Measurements from ENCODE around the gene CD274. TPM values are rescaled to one million over a fixed set of nuclear protein-coding genes. Genes with fewer than 3 reads are reported as not detected.

The CD274 gene
- total RNA-seq = 10 to 100 TPM; 12.4 to 12.6 TPM

DNA sequence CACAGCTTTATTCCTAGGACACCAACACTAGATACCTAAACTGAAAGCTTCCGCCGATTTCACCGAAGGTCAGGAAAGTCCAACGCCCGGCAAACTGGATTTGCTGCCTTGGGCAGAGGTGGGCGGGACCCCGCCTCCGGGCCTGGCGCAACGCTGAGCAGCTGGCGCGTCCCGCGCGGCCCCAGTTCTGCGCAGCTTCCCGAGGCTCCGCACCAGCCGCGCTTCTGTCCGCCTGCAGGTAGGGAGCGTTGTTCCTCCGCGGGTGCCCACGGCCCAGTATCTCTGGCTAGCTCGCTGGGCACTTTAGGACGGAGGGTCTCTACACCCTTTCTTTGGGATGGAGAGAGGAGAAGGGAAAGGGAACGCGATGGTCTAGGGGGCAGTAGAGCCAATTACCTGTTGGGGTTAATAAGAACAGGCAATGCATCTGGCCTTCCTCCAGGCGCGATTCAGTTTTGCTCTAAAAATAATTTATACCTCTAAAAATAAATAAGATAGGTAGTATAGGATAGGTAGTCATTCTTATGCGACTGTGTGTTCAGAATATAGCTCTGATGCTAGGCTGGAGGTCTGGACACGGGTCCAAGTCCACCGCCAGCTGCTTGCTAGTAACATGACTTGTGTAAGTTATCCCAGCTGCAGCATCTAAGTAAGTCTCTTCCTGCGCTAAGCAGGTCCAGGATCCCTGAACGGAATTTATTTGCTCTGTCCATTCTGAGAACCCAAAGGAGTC, at the start of gene CD274:
TSS of gene CD274 (plus strand) at position 184 of the 733 bp plus-strand sequence. CDS start 5,572 bp downstream, outside the sequence.
- H3K4me1 Mint-ChIP-seq = peaks cover 75% of the 10 kb centered on the region
- POLR2A ChIA-PET = interaction anchor here (0.8 to 5.5 kb wide), 22 partner anchors 9 to 1923 kb away, joined by 3 to 106 read pairs (median 6); partner anchors contain the start of genes AK3, CDC37L1, ERMP1 and JAK2
- DNase-seq = peak; percentile 86
- H3K27ac Mint-ChIP-seq = peak within 1 kb of the TSS; percentile 84
- no peaks in the 10 kb centered on the region for H3K36me3 Mint-ChIP-seq (ENCODE audit: low read depth)
- peak within 1 kb of the TSS; percentile 95 for H3K4me3 Mint-ChIP-seq
- H3K27me3 Mint-ChIP-seq = no peaks in the 10 kb centered on the region
- CTCF ChIA-PET = interaction anchor here (0.6 to 5.6 kb wide), 35 partner anchors 10 to 769 kb away, joined by 3 to 130 read pairs (median 4); partner anchors contain the start of genes ERMP1, PDCD1LG2, PLGRKT and RIC1
- no peaks in the 10 kb centered on the region for H3K9me3 Mint-ChIP-seq

DNA sequence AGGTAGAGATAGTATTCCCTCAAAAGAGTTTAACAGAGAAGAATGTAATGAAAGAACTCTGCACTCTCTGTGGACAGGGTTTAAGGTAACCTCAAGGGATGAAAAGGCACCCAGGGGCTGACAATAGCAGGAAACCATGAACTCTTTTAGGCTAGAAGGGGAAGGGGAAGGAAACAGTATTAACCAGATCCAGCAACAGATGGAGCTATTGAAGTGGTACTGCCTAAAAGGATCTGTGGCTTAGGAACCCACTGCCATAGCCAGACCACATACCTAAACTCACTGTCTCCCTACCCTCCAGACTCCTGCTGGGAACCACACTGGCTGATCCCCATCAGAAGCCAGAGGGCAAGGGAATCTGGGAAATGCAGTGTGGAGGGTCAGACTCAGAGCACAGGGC, 48.1 kb upstream of the CD274 start:
- ChIA-PET POLR2A (no interaction called here), CTCF (no interaction called here)
- Mint-ChIP-seq H3K36me3 (ENCODE audit: low read depth) (peaks cover 30% of the 10 kb centered on the region), H3K27ac (no peak overlapping the region), H3K9me3 (peaks cover 26% of the 10 kb centered on the region), H3K27me3 (no peaks in the 10 kb centered on the region), H3K4me3 (no peak overlapping the region), H3K4me1 (peaks cover 15% of the 10 kb centered on the region)
- no peak for DNase-seq

DNA sequence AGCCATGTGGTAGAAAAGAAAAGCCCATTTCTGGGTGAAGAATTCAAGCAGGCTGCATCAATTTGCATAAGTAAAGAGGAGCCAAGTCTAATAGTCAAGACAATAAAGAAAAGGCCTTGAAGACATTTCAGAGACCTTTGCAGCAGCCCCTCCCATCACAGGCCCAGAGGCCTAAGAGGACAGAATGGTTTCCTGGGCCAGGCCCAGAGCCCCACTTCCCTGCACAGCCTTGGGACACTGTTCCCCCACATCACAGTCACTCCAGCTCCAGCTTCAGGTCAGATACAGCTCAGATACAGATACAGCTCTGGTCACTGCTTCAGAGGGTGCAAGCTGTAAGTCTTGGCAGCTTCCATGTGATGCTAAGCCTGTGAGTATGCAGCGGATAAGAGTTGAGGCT, 41.7 kb upstream of the CD274 start:
- DNase-seq = no peak
- CTCF ChIA-PET = no interaction called here
- peaks cover 41% of the 10 kb centered on the region for H3K9me3 Mint-ChIP-seq
- peaks cover 9% of the 10 kb centered on the region for H3K4me1 Mint-ChIP-seq
- peaks cover 58% of the 10 kb centered on the region for H3K36me3 Mint-ChIP-seq (ENCODE audit: low read depth)
- H3K27ac Mint-ChIP-seq = no peak overlapping the region
- POLR2A ChIA-PET = no interaction called here
- no peaks in the 10 kb centered on the region for H3K27me3 Mint-ChIP-seq
- no peak overlapping the region for H3K4me3 Mint-ChIP-seq

DNA sequence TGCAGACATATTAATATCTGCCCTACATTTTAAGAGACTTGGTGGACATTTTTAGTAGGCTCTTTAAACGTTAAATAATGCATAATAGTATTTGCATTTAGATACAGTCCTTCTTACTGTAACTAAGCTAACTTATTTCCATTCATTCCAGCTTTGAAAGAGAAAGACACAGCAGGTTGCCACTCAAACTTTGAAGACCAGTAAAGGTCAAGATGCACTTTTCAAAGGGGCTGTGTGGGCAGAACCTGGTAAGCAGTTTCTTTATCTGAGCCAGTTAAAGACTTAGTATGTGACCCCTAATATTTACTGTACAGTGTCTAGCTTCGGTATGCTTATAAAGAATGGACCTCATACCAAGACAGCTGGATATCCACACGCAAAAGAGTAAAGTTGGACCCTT, 33.4 kb upstream of the CD274 start:
- ChIA-PET POLR2A (no interaction called here), CTCF (interaction anchor here (0.7 to 1.9 kb wide), 6 partner anchors 13 to 658 kb away, joined by 3 to 6 read pairs (median 3); partner anchors contain the start of gene INSL6)
- Mint-ChIP-seq H3K9me3 (peaks cover 3% of the 10 kb centered on the region), H3K4me1 (no peaks in the 10 kb centered on the region), H3K4me3 (no peak overlapping the region), H3K36me3 (ENCODE audit: low read depth) (peaks cover 32% of the 10 kb centered on the region), H3K27ac (no peak overlapping the region), H3K27me3 (no peaks in the 10 kb centered on the region)
- DNase-seq = no peak

DNA sequence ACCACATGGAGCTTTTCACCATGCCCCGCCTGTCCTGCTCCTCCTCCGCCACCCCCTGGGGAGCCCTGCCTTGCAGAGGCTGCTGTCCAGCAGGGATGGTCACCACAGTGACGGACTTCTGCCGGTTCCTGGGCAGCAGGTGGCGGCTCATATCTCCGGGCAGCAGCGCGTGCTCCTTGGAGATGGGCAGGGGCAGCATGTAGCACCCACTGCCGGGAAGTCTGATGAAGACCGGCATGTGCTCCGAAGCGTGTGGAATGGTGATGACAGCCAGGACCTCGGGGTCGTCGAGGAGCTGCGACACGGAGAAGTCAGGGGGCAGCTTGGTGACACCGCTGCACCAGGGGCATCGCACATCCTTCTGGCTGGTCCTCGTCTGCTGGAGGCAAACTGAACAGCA, 31.9 kb upstream of the CD274 start:
- Mint-ChIP-seq H3K27ac (no peak overlapping the region), H3K36me3 (ENCODE audit: low read depth) (peaks cover 26% of the 10 kb centered on the region), H3K27me3 (no peaks in the 10 kb centered on the region), H3K9me3 (no peaks in the 10 kb centered on the region), H3K4me3 (no peak overlapping the region), H3K4me1 (no peaks in the 10 kb centered on the region)
- CTCF ChIA-PET = no interaction called here
- DNase-seq = no peak
- POLR2A ChIA-PET = no interaction called here

DNA sequence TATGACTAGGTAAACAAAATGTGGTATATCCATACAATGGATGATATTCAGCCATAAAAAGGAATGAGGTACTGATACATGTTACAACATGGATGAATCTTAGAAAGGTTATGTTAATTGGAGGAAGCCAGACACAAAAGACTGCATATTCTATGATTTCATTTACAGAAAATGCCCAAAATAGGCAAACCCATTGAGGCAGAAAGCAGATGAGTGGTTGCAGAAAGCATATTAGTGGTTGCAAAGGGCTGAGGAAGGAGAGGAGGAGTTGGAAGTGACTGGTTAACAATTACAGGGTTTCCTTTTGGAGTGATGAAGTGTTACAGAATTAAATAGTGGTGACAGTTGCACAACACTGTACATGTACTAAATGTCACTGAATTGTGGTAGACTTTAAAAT, 30.4 kb upstream of the CD274 start:
- H3K9me3 Mint-ChIP-seq = no peaks in the 10 kb centered on the region
- ChIA-PET CTCF (no interaction called here), POLR2A (no interaction called here)
- H3K27me3 Mint-ChIP-seq = no peaks in the 10 kb centered on the region
- H3K4me3 Mint-ChIP-seq = no peak overlapping the region
- peaks cover 22% of the 10 kb centered on the region for H3K36me3 Mint-ChIP-seq (ENCODE audit: low read depth)
- no peaks in the 10 kb centered on the region for H3K4me1 Mint-ChIP-seq
- no peak overlapping the region for H3K27ac Mint-ChIP-seq
- no peak for DNase-seq

DNA sequence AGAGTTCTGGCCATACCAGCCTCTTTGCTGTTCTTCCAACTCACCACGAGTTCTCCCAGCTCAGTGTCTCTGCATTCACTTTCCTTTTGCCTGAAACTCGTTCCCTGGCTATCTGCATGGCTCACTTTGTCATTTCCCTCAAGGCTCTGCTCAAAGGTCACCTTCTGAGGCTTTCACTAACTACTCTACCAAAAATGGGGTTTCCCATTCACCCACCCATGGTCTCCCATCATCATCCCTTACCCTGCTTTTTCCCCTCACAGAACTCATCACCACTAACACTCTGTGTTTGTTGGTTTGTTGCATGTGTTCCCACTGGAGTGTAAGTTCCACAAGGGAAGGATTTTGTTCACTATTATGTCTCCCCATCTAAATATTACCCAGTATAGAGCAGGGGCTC, 29.2 kb upstream of the CD274 start:
- Mint-ChIP-seq H3K27me3 (no peaks in the 10 kb centered on the region), H3K27ac (no peak overlapping the region), H3K4me3 (no peak overlapping the region), H3K4me1 (no peaks in the 10 kb centered on the region), H3K36me3 (ENCODE audit: low read depth) (peaks cover 18% of the 10 kb centered on the region), H3K9me3 (no peaks in the 10 kb centered on the region)
- ChIA-PET POLR2A (no interaction called here), CTCF (interaction anchor here (0.8 kb wide), 1 partner anchor 661 kb away, joined by 3 read pairs; no protein-coding TSS in a partner anchor)
- DNase-seq = no peak

DNA sequence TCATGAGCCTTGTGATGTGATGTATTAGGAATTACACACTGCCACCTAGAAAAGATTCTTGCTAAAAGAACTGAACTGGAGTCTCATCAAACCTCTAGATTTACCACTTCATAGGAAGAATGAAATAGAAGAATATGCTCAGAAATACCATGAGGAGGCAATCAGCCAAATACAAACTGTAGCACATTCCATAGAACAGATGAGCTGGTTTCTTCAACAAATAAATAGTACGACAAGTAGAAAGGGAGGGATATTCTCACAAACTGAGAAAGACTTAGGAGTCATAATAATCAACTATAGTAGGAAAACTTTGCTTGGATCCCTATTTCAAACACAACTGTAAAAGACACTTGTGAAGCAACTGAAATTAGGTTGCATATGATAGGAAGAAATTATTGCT, 28.1 kb upstream of the CD274 start:
- Mint-ChIP-seq H3K9me3 (no peaks in the 10 kb centered on the region), H3K4me1 (no peaks in the 10 kb centered on the region), H3K36me3 (ENCODE audit: low read depth) (peaks cover 17% of the 10 kb centered on the region), H3K27ac (no peak overlapping the region), H3K27me3 (no peaks in the 10 kb centered on the region), H3K4me3 (no peak overlapping the region)
- no peak for DNase-seq
- POLR2A ChIA-PET = no interaction called here
- CTCF ChIA-PET = interaction anchor here (0.6 to 5.1 kb wide), 5 partner anchors 92 to 662 kb away, joined by 3 to 75 read pairs (median 5); partner anchors contain the start of gene INSL6

DNA sequence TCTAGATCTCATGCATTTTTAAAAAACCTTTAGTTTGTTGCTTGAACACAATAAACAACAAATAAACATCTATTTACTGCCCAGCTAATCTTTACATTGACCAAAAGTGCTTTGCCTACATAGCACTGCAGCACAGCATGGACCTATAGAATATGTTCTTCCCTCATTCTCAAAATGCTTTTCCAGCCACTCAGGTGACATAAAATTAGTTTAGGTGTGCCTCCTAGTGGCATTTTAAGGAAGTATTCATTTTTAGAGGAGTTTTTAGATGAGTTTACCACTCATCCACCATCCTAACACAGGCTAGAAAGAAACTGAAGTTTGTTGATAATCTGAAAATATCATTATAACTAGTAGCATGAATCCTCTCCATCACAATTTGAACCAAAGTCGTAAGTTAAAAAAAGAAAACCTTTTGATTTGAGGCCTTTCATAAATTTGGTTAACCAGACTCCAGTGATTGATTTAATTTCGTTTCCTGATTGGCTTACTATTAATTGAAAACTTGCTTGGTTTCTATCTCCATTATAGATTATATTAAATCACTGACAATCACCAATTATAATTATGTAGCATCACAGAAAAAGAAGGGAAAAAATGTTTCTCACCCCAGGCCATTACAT, 25.2 kb upstream of the CD274 start:
- H3K27ac Mint-ChIP-seq = no peak overlapping the region
- POLR2A ChIA-PET = interaction anchor here (0.6 kb wide), 1 partner anchor 240 kb away, joined by 3 read pairs; no protein-coding TSS in a partner anchor
- H3K4me3 Mint-ChIP-seq = no peak overlapping the region
- DNase-seq = no peak
- peaks cover 6% of the 10 kb centered on the region for H3K36me3 Mint-ChIP-seq (ENCODE audit: low read depth)
- CTCF ChIA-PET = interaction anchor here (0.7 to 5.1 kb wide), 14 partner anchors 9 to 666 kb away, joined by 3 to 75 read pairs (median 3); partner anchors contain the start of gene INSL6
- H3K9me3 Mint-ChIP-seq = no peaks in the 10 kb centered on the region
- no peaks in the 10 kb centered on the region for H3K4me1 Mint-ChIP-seq
- H3K27me3 Mint-ChIP-seq = no peaks in the 10 kb centered on the region

DNA sequence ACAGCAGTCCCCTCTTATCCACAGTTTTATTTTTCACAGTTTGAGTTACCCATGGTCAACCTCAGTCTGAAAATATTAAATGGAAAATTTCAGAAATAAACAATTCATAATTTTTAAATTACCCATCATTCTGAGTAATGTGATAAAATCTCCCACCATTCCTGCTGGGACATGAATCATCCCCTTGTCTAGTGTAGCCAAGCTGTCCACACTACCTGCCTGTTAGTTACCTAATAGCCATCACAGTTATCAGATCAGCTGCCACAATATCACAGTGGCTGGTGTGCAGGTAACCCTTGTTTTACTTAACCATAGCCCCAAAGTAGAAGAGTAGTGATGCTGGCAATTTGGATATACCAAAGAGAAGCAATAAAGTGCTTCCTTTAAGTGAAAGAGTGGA, 23.3 kb upstream of the CD274 start:
- DNase-seq = no peak
- H3K27me3 Mint-ChIP-seq = no peaks in the 10 kb centered on the region
- ChIA-PET POLR2A (no interaction called here), CTCF (interaction anchor here (1.2 to 5.1 kb wide), 5 partner anchors 11 to 665 kb away, joined by 3 to 75 read pairs (median 5); partner anchors contain the start of genes INSL6 and PLGRKT)
- H3K4me1 Mint-ChIP-seq = no peaks in the 10 kb centered on the region
- no peak overlapping the region for H3K4me3 Mint-ChIP-seq
- H3K9me3 Mint-ChIP-seq = no peaks in the 10 kb centered on the region
- H3K36me3 Mint-ChIP-seq (ENCODE audit: low read depth) = peaks cover 20% of the 10 kb centered on the region
- H3K27ac Mint-ChIP-seq = no peak overlapping the region

DNA sequence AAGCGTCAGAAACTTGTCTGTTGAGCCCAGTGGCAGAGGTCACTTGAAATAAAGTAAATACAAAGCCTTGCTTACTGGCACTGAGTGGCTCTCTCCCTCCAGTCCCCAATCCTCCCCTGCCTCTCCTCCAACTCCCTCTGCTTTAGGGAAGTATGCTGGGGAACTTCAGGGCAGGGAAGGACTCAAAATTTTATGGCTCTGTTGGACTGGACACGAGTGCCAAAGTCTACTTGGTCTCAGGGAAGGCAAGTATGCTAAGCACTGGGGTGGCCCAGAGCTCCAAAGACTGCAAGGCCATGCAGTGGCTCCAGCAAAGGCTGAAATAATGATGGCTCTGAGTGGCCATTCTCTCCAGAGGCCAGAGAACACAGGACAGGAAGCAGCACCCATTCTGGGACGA, 22.2 kb upstream of the CD274 start:
- peaks cover 30% of the 10 kb centered on the region for H3K36me3 Mint-ChIP-seq (ENCODE audit: low read depth)
- no peaks in the 10 kb centered on the region for H3K9me3 Mint-ChIP-seq
- H3K27ac Mint-ChIP-seq = no peak overlapping the region
- no peaks in the 10 kb centered on the region for H3K4me1 Mint-ChIP-seq
- POLR2A ChIA-PET = no interaction called here
- no peak overlapping the region for H3K4me3 Mint-ChIP-seq
- DNase-seq = no peak
- CTCF ChIA-PET = interaction anchor here (2.4 kb wide), 1 partner anchor 241 kb away, joined by 11 read pairs; no protein-coding TSS in a partner anchor
- H3K27me3 Mint-ChIP-seq = no peaks in the 10 kb centered on the region

DNA sequence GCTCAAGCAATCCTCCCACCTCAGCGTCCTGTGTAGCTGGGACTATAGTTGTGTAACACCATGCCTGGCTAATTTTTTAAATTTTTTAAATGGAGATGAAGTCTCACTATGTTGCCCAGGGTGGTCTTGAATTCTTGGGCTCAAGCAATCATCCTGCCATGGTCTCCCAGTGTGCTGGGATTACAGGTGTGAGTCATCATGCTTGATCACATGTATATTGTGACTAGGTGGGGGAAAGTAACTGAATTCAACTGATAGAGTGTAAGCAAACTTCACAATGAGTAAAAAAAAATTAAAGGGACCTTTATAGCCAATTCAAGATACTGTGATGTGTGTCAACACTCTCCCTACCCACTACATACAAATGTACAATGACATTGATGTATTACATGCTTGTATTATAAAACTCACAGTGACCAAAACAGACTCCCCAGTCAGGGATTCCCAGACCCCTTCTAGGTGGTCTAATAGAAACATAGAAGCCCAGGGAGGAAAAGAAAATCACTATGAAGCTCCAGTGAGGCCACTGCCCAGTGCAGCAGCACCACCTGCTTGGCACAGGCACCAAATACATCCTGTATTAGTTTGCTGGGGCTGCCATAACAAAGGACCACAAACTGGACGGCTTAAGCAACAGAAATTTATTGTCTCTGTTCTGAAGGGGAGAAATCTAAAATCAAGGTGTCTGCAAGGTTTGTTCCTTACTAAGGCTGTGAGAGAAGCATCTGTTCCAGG, 21.4 kb upstream of the CD274 start:
- ChIA-PET CTCF (interaction anchor here (1.2 to 2.4 kb wide), 2 partner anchors 172 to 242 kb away, joined by 4 to 11 read pairs; no protein-coding TSS in a partner anchor), POLR2A (no interaction called here)
- Mint-ChIP-seq H3K4me3 (no peak overlapping the region), H3K36me3 (ENCODE audit: low read depth) (peaks cover 34% of the 10 kb centered on the region), H3K4me1 (no peaks in the 10 kb centered on the region), H3K27ac (no peak overlapping the region), H3K9me3 (no peaks in the 10 kb centered on the region), H3K27me3 (no peaks in the 10 kb centered on the region)
- no peak for DNase-seq

Data from activated CD4-positive, alpha-beta memory T cell treated with anti-CD3 and anti-CD28 coated beads, Interleukin-2, amount 10 ng/mL, durations not matched to agents 7 days and 5 days (primary cell).